Measurements from ENCODE around the gene PAMR1.

- TF ChIP-seq EP300 (IDR thresholded peaks at IDR 0.05) = no peak
- TF ChIP-seq, protein P1, sequence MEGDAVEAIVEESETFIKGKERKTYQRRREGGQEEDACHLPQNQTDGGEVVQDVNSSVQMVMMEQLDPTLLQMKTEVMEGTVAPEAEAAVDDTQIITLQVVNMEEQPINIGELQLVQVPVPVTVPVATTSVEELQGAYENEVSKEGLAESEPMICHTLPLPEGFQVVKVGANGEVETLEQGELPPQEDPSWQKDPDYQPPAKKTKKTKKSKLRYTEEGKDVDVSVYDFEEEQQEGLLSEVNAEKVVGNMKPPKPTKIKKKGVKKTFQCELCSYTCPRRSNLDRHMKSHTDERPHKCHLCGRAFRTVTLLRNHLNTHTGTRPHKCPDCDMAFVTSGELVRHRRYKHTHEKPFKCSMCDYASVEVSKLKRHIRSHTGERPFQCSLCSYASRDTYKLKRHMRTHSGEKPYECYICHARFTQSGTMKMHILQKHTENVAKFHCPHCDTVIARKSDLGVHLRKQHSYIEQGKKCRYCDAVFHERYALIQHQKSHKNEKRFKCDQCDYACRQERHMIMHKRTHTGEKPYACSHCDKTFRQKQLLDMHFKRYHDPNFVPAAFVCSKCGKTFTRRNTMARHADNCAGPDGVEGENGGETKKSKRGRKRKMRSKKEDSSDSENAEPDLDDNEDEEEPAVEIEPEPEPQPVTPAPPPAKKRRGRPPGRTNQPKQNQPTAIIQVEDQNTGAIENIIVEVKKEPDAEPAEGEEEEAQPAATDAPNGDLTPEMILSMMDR (IDR thresholded peaks at IDR 0.05) = no peak
Observed at GRCh38 chr11:35491231-35491871, 34.1 kb downstream of the PAMR1 start.

Data from ovary (tissue), 3 donors.